Measurements from ENCODE around the gene TM7SF2. TPM values are rescaled to one million over a fixed set of nuclear protein-coding genes. Genes with fewer than 3 reads are reported as not detected.

TM7SF2 gene
- total and polyA plus RNA-seq, 8 donors, result 7.6 to 118 (median 41.5) TPM

- Histone ChIP-seq H3K9me3 (no peaks in the 10 kb centered on the region), H3K4me1 (peaks cover 0 to 14% (median under 1%) of the 10 kb centered on the region in 4 donors), H3K4me3 (no peak overlapping the region), H3K27ac (no peak overlapping the region), H3K36me3 (peaks cover 0 to 6% (median 0%) of the 10 kb centered on the region in 4 donors), H3K27me3 (no peaks in the 10 kb centered on the region)
- 30 to 55% (median 41%) methylated on average over 3 of the region's 3 CpGs for WGBS, 5 donors
- DNase-seq, result peak; percentile 82 to 83
- intact Hi-C loops (cut with DNase I; ENCODE audit: low total_unique reads), result no loop called here
- TF ChIP-seq EP300 (IDR thresholded peaks at IDR 0.05), result no peak
- TF ChIP-seq, protein P1, sequence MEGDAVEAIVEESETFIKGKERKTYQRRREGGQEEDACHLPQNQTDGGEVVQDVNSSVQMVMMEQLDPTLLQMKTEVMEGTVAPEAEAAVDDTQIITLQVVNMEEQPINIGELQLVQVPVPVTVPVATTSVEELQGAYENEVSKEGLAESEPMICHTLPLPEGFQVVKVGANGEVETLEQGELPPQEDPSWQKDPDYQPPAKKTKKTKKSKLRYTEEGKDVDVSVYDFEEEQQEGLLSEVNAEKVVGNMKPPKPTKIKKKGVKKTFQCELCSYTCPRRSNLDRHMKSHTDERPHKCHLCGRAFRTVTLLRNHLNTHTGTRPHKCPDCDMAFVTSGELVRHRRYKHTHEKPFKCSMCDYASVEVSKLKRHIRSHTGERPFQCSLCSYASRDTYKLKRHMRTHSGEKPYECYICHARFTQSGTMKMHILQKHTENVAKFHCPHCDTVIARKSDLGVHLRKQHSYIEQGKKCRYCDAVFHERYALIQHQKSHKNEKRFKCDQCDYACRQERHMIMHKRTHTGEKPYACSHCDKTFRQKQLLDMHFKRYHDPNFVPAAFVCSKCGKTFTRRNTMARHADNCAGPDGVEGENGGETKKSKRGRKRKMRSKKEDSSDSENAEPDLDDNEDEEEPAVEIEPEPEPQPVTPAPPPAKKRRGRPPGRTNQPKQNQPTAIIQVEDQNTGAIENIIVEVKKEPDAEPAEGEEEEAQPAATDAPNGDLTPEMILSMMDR (IDR thresholded peaks at IDR 0.05), result peak in 6 of 7 experiments; percentile 44 to 84 (median 77)
Observed at GRCh38 chr11:65078151-65078550, 33.5 kb upstream of the TM7SF2 start.

GRCh38 chr11:65078786-65079342, 32.8 kb upstream of the TM7SF2 start:
- Histone ChIP-seq H3K9me3 (no peaks in the 10 kb centered on the region), H3K27ac (no peak overlapping the region), H3K4me3 (no peak overlapping the region), H3K4me1 (peaks cover 5 to 20% (median 8%) of the 10 kb centered on the region in 4 donors), H3K27me3 (no peaks in the 10 kb centered on the region), H3K36me3 (peaks cover 0 to 6% (median 0%) of the 10 kb centered on the region in 4 donors)
- WGBS, 5 donors, result 88 to 94% (median 92%) methylated on average over 8 to 9 of the region's 9 CpGs
- no peak for TF ChIP-seq POLR2AphosphoS5 (IDR thresholded peaks at IDR 0.05)
- no peak for TF ChIP-seq EP300 (IDR thresholded peaks at IDR 0.05)
- TF ChIP-seq, protein P1 (IDR thresholded peaks at IDR 0.05), result no peak
- TF ChIP-seq POLR2A (IDR thresholded peaks at IDR 0.05), result no peak
- intact Hi-C loops (cut with DNase I; ENCODE audit: low total_unique reads), result no loop called here
- DNase-seq, result no peak

DNA sequence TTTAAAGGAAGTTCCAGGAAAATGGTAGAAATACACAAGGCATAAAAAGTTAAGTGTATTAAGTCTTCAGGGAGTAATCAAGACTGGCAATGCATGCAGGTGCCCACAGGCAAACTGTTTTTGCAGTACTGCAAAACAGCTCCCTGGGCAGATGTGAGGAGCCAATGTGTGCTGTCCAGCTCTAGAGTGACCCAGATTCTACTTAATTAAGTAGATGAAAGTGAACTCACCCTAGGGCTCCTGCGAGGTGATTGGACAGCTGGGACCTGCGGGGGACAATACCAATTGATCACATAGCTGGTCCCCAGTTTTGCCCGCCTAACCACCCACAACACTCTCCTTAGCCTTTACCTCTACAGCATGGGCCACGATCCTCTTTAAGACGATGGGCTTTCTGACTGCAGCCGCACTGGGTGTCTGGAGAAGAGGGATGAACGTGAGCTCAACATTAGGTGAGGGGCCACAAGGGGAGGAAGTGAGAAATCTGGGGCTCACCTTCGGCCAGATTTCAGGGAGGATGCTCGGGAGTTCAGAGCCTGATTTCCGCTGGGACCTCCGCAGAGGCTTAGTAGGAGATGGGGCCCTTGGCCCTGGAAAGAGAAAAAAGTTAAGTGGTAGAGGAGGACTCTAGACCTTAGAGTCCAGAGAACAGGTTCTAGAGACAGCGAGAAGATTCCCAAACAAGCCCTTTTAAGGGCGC, 28.4 kb upstream of the TM7SF2 start:
- WGBS, 5 donors, result 3 to 6% (median 3%) methylated on average over 11 to 13 of the region's 13 CpGs
- Histone ChIP-seq H3K36me3 (peaks cover 15 to 41% (median 31%) of the 10 kb centered on the region in 4 donors), H3K4me3 (peak overlapping the region; percentile 60 to 81 (median 70)), H3K27ac (peak overlapping the region; percentile 39 to 95 (median 92)), H3K4me1 (peaks cover 14 to 35% (median 23%) of the 10 kb centered on the region in 4 donors), H3K27me3 (no peaks in the 10 kb centered on the region), H3K9me3 (no peaks in the 10 kb centered on the region)
- DNase-seq, result no peak
- intact Hi-C loops (cut with DNase I; ENCODE audit: low total_unique reads), result no loop called here
- no peak for TF ChIP-seq EP300 (IDR thresholded peaks at IDR 0.05)
- TF ChIP-seq, protein P1 (IDR thresholded peaks at IDR 0.05), result no peak
- no peak for TF ChIP-seq POLR2AphosphoS5 (IDR thresholded peaks at IDR 0.05)
- no peak for TF ChIP-seq POLR2A (IDR thresholded peaks at IDR 0.05)

- Histone ChIP-seq H3K4me3 (peak within 1 kb of the TSS; percentile 60 to 81 (median 70)), H3K9me3 (no peaks in the 10 kb centered on the region), H3K36me3 (peaks cover 21 to 43% (median 38%) of the 10 kb centered on the region in 4 donors), H3K27me3 (no peaks in the 10 kb centered on the region), H3K27ac (peak within 1 kb of the TSS; percentile 91 to 95 (median 93)), H3K4me1 (peaks cover 14 to 32% (median 23%) of the 10 kb centered on the region in 4 donors)
- intact Hi-C loops (cut with DNase I; ENCODE audit: low total_unique reads), result no loop called here
- TF ChIP-seq POLR2AphosphoS5 (IDR thresholded peaks at IDR 0.05), result peak; percentile 95 to 99 (median 95)
- TF ChIP-seq POLR2A (IDR thresholded peaks at IDR 0.05), result no peak
- no peak for TF ChIP-seq EP300 (IDR thresholded peaks at IDR 0.05)
- TF ChIP-seq, protein P1 (IDR thresholded peaks at IDR 0.05), result peak in 1 of 7 experiments; percentile 9
- peak; percentile 97 to 99 for DNase-seq
- WGBS, 5 donors, result 0 to 1% (median 1%) methylated on average over 37 to 79 of the region's 79 CpGs
Observed at GRCh38 chr11:65083834-65084597, 27.7 kb upstream of the TM7SF2 start, which contains the start of the genes CDCA5 and ZFPL1. TSS of gene CDCA5 (minus strand) at chr11:65084040. CDS start at chr11:65083978, 62 bp downstream. TSS of gene ZFPL1 (plus strand) at chr11:65084222. CDS start at chr11:65084699, 477 bp downstream.
